Mammary epithelial cell (primary cell): ENCODE results near the gene PPP2R5D.

Experiments used
- EZH2 ChIP-seq: IDR thresholded peaks from 2 replicates; pipeline ENCODE4 v1.6.1; 2012; ENCODE audit warnings: low read length, inconsistent platforms, borderline replicate concordance
- TF ChIP-seq, protein P1 (sequence below), 2 donors: IDR thresholded peaks in 1 of 2; conservative IDR thresholded peaks in 1 of 2; 2 replicates each; pipeline ENCODE4 v1.5.1; 2011 to 2012; ENCODE audit warnings: inconsistent platforms in 2 of 2, low read length in 2 of 2, mild to moderate bottlenecking in 2 of 2, control low read depth in 1 of 2, low read depth in 1 of 2; ENCODE audit not compliant: insufficient read depth in 1 of 2; ENCODE audit errors: extremely low read depth in 1 of 2

DNA sequence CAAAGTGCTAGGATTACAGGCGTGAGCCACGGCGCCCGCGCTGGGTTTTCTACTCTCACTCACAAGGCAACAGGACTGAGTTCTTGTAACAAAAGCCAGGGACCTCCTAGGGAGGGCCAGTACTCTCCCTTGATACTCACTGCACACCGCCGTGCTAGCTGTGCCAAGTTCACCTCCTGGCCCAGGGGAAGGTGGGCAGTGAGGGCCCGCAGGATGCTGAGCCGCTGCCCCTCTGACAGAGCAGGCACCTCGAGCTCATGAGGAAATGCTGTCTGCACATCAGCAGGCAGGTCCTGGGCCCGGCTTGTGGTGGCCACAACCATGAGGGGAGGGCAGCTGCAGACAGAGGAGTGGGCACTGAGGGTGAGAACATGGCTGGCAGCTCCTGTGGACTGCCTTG is 17.1 kb upstream of the PPP2R5D start:
- TF ChIP-seq, protein P1, sequence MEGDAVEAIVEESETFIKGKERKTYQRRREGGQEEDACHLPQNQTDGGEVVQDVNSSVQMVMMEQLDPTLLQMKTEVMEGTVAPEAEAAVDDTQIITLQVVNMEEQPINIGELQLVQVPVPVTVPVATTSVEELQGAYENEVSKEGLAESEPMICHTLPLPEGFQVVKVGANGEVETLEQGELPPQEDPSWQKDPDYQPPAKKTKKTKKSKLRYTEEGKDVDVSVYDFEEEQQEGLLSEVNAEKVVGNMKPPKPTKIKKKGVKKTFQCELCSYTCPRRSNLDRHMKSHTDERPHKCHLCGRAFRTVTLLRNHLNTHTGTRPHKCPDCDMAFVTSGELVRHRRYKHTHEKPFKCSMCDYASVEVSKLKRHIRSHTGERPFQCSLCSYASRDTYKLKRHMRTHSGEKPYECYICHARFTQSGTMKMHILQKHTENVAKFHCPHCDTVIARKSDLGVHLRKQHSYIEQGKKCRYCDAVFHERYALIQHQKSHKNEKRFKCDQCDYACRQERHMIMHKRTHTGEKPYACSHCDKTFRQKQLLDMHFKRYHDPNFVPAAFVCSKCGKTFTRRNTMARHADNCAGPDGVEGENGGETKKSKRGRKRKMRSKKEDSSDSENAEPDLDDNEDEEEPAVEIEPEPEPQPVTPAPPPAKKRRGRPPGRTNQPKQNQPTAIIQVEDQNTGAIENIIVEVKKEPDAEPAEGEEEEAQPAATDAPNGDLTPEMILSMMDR (conservative IDR thresholded peaks at IDR 0.05 in 1 of 2, IDR thresholded peaks at IDR 0.05 in 1 of 2; ENCODE audit: extremely low read depth in 1 of 2, insufficient read depth in 1 of 2, low read depth in 1 of 2, low read length in 2 of 2): no peak
- TF ChIP-seq EZH2: no peak
